ELR (cell line): ENCODE results near the gene DHCR24.

ENCODE experiments used
- DNase-seq: peaks from one replicate; pipeline ENCODE4 v3.0.0-alpha.2; 2015; ENCODE audit warnings: low read depth

DHCR24 gene

GRCh38 chr1:54800899-54801759 lies 85.9 kb downstream of the DHCR24 start, which contains the start of gene TTC22:
TTC22 (minus strand) TSS chr1:54801323; CDS start chr1:54801163, 160 bp downstream.
- DNase-seq, result peak; percentile 20

GRCh38 chr1:54800041-54800898 lies 86.7 kb downstream of the DHCR24 start:
- DNase-seq, result no peak
